KOPT-K1 (cell line): ENCODE results near the gene ACAD8.

Source experiments
- H3K27ac ChIP-seq: fragments of 200-600 bp; sonication (generic); 2 replicates; pipeline ENCODE4 v1.5.1; 2016; ENCODE audit warnings: antibody characterized with exemption, mild to moderate bottlenecking, low read depth, low read length; ENCODE audit not compliant: poor library complexity, severe bottlenecking
- H3K36me3 ChIP-seq: fragments of 200-600 bp; sonication (generic); 2 replicates; pipeline ENCODE4 v1.5.1; 2017; ENCODE audit warnings: antibody characterized with exemption, mild to moderate bottlenecking, low read length, moderate library complexity; ENCODE audit not compliant: insufficient read depth
- H3K9me3 ChIP-seq: fragments of 200-600 bp; sonication (generic); 2 replicates; pipeline ENCODE4 v1.5.1; 2017; ENCODE audit warnings: antibody characterized with exemption, low read length, mild to moderate bottlenecking; ENCODE audit not compliant: insufficient read depth, poor library complexity, severe bottlenecking

Gene ACAD8

DNA sequence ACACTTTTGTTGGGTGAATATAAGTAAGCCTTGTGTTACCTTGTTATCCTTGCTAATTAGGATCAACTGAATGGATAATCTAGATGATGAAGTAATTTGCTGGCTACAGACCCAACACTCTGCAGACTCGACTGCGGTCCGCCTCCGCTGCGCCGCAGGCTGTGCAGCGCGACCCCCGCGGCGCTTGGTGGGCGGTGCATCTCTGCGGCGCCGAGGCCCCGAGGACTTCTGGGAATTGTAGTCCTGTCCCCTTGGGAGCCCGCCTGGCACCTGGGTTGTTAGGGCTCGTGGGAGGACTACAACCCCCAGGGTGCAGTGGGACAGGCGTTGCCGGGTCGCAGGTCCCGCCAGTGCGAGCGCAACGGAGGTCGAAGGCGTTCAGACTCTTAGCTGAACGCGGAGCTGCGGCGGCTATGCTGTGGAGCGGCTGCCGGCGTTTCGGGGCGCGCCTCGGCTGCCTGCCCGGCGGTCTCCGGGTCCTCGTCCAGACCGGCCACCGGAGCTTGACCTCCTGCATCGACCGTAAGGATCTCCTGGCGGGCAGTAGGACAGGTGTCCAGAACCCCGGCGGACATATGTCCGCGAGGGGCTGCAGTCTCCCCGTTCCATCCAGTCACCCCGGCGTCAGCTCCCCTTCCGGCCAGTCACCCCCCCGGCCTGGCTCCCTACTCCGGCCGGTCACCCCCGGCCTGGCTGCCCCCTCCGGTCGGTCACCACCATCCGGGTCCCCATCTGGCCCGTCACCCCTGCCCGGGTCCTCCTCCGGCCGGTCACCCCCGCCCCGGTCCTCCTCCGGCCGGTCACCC, at the start of gene ACAD8, which contains the start of gene THYN1:
Gene ACAD8 (plus strand): TSS at position 381 of the 806 bp plus-strand sequence. CDS start 33 bp downstream, at position 414.
Gene THYN1 (minus strand): TSS at position 165 of the 806 bp plus-strand sequence. CDS start 470 bp downstream, outside the sequence.
- H3K9me3 ChIP-seq: no peaks in the 10 kb centered on the region
- H3K36me3 ChIP-seq: peaks cover 43% of the 10 kb centered on the region
- peak within 1 kb of the TSS; percentile 67 for H3K27ac ChIP-seq

DNA sequence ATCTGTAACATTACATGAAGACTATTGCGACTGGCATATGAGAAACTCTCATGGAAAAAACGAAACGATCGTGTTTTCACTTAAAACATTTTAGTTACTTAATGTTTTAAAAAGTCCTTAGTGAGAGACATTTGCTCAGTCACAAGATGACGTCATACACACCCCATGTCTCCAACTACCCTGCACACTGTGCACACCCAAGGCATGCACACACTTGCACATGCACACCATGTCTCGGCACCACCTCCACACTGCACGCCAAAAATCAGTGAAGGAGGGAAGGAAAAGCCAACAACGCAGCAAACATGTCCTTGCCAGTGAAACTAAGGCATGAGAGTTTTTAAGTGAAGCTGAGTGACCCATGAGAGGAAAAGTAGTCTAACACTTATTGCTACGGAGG, 47.6 kb upstream of the ACAD8 start:
- no peaks in the 10 kb centered on the region for H3K9me3 ChIP-seq
- H3K27ac ChIP-seq: no peak overlapping the region
- H3K36me3 ChIP-seq: peaks cover 100% of the 10 kb centered on the region

DNA sequence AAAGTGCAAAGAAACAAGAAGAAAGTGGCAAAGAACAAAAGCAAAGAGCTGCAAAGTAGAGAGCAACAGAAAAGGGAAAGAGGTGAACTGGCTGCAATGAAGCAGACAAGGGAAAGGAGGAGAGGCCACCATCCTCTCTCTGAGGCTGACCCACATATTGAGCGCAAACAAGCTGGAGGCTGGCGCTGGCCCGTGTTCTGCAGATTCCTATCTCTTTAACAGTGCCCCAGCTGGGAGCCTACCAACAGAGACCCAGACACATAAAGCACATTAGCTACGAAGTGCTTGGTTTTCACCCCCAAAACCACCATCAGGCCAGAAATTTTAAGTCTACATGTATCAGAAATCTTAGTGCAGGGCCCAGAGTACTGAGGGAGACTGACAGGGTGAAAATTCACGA, 47.2 kb upstream of the ACAD8 start:
- Histone ChIP-seq H3K36me3 (peaks cover 100% of the 10 kb centered on the region), H3K9me3 (no peaks in the 10 kb centered on the region), H3K27ac (no peak overlapping the region)

DNA sequence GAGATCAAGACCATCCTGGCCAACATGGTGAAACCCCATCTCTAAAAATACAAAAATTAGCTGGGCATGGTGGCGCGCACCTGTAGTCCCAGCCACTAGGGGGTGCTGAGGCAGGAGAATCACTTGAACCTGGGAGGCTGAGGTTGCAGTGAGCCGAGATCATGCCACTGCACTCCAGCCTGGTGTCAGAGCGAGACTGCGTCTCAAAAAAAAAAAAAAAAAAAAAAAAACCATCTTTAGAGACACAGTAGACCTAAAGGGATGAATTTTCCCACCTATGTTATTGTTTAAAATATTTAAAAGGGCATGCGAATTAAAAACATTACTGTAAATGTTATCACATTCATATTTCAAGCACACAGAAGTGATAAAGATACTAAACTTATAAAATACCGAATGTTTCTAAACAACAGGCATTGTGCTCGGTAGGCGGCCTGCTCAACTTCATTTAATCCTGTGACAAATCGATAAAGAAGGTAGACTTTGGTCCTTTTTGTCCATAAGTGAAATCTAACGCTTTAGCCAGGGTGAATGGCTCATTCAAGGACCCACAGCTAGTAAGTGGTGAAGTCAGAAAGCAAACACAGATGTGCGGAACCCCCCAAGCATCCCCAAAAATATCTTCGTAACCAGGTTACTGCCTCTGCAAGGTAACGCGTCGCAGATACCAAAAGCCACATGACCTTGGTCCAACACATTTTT, 45.7 kb upstream of the ACAD8 start:
- no peaks in the 10 kb centered on the region for H3K9me3 ChIP-seq
- H3K36me3 ChIP-seq: peaks cover 100% of the 10 kb centered on the region
- H3K27ac ChIP-seq: no peak overlapping the region

DNA sequence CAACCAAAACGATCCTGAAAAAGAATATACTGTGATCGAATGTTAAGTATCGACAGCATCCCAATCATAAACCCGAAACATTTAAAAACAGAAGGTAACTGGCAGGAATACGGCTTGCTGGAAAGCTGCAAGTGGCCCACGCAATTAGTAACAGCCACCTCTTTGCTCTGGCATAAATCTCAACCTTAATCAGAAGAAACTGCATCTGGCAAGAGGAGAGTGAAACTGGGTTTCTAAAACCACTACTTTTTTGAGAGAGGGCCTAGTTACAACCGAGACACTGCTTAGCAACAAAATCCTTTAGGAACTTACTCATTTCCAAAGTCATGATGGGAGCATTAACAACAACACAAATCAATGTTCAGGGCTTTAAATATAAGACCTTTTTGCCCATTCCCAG, 37.5 kb upstream of the ACAD8 start:
- H3K36me3 ChIP-seq: peaks cover 99% of the 10 kb centered on the region
- H3K9me3 ChIP-seq: no peaks in the 10 kb centered on the region
- H3K27ac ChIP-seq: no peak overlapping the region

DNA sequence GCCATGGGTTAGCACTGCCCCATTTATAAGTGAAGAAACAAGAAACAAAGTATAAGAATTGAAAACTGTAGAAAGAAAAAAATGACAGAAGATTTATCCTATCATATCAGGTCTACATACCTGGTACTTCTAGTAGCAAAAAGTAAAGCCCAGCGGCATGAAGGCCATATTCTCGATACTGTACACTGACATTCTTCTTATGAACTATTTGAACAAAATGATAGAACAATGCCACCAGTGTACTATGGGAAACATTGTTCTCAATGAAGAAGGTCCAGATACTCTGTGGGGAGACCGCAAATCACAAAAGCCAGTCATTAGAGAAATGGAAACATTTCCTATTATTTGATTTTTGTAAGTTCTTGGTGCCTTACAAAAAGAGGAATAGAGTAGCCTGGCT, 36.6 kb upstream of the ACAD8 start:
- no peak overlapping the region for H3K27ac ChIP-seq
- no peaks in the 10 kb centered on the region for H3K9me3 ChIP-seq
- H3K36me3 ChIP-seq: peaks cover 97% of the 10 kb centered on the region

DNA sequence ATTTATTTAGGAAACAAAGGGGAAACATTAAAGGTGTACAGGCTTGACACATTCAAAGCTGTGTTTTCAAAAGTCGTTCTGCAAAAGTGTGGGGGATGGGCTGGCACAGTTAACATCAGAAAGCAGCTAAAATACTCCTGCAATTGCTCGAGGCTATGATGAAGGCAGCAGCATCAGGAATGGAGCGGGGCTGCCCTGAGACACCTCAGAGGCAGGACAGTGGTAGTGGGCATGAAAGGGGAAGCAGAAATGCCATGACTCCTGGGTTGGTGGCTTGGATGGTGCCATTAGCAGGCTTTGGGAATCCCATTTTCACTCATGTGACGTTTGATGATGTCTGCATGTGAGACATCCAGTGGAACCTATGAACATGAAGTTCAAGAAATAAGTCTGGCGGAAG, 30.2 kb upstream of the ACAD8 start:
- Histone ChIP-seq H3K27ac (peak overlapping the region; percentile 82), H3K9me3 (no peaks in the 10 kb centered on the region), H3K36me3 (peaks cover 45% of the 10 kb centered on the region)

GRCh38 chr11:134223836-134224709, 29.3 kb upstream of the ACAD8 start, which contains the start of the genes NCAPD3 and VPS26B:
TSS of gene NCAPD3 (minus strand) at chr11:134223967. CDS start at chr11:134223926, 41 bp downstream.
TSS of gene VPS26B (plus strand) at chr11:134224671. CDS start at chr11:134225123, 452 bp downstream.
- Histone ChIP-seq H3K9me3 (no peaks in the 10 kb centered on the region), H3K36me3 (peaks cover 35% of the 10 kb centered on the region), H3K27ac (peak within 1 kb of the TSS; percentile 82)

DNA sequence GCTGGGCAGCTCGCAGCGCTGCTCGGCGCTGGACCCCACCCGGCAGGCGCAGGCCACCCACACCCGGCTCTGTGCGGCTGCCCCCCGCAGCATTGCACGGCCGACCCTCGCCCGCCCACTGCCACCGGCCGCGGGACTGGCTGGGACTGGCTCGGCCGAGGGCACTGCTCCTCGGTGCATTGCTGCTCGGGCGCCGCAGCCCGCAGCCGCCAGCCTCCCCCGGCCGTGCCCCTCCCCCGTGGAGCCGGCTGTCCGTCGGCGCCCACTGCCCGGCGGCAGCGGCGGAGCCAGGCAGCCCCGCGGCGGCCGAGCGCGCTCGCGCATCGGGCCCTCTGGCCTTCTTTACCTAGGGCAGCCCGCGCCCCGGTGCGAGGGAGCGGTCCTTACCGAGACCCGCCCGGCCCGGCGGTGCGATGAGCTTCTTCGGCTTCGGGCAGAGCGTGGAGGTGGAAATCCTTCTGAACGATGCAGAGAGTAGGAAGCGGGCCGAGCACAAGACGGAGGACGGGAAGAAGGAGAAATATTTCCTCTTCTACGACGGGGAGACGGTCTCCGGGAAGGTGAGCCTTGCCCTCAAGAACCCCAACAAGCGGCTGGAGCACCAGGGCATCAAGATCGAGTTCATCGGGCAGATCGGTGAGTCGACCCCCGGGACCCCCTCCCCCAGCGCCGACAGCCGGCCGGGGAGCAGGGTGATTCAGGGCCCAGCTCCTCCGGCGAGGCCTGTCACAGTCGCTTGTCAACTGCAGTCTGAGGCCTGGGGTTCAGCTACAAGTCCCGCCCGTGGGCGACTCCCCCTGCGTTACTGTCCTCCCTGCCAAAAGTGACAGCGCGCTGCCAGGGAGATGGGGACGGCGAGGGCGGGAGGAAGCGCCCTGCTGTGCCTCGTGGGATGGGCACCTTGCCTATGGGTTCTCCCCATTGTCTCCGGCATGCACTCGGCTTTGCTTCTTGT, 28.4 kb upstream of the ACAD8 start:
- Histone ChIP-seq H3K27ac (peak overlapping the region; percentile 82), H3K36me3 (peaks cover 28% of the 10 kb centered on the region), H3K9me3 (no peaks in the 10 kb centered on the region)

- Histone ChIP-seq H3K36me3 (peaks cover 21% of the 10 kb centered on the region), H3K9me3 (no peaks in the 10 kb centered on the region), H3K27ac (no peak overlapping the region)
Observed at GRCh38 chr11:134226806-134227325, 26.5 kb upstream of the ACAD8 start.

GRCh38 chr11:134228625-134229024, 24.7 kb upstream of the ACAD8 start:
- Histone ChIP-seq H3K36me3 (0 out of 2 replicates have a peak, but pooled peaks cover 13% of the 10 kb centered on the region), H3K27ac (no peak overlapping the region)

GRCh38 chr11:134229126-134229790, 24.1 kb upstream of the ACAD8 start:
- 0 out of 2 replicates have a peak, but pooled peaks cover 19% of the 10 kb centered on the region for H3K36me3 ChIP-seq
- H3K27ac ChIP-seq: no peak overlapping the region
- no peaks in the 10 kb centered on the region for H3K9me3 ChIP-seq

More at GRCh38 chr11:134228625-134229024, 24.7 kb upstream of the ACAD8 start:
- H3K9me3 ChIP-seq: no peaks in the 10 kb centered on the region

DNA sequence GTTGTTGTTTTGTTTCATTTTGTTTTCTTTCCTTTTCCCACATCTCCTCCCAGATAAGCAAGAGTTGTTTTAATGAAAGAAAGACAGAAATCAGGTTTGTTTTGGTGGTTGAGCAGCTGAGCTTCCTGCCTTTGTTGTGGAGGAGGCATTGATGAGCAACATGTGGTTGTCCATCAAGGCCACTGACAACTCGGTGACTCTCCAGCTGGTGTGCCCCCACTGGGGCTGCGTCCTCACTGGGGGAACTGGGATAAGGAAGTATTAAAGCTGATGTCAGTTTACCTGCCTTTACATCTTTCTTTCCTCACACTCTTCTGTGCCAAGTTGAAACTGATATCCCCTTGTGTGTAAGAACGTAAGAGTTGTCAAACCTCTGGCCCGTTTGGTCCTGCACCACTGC, 23.0 kb upstream of the ACAD8 start:
- H3K27ac ChIP-seq: no peak overlapping the region

More for the DNA sequence above, 23.0 kb upstream of the ACAD8 start:
- Histone ChIP-seq H3K36me3 (peaks cover 30% of the 10 kb centered on the region), H3K9me3 (no peaks in the 10 kb centered on the region)
